ENCODE measurements around the gene PCSK7.

DNA sequence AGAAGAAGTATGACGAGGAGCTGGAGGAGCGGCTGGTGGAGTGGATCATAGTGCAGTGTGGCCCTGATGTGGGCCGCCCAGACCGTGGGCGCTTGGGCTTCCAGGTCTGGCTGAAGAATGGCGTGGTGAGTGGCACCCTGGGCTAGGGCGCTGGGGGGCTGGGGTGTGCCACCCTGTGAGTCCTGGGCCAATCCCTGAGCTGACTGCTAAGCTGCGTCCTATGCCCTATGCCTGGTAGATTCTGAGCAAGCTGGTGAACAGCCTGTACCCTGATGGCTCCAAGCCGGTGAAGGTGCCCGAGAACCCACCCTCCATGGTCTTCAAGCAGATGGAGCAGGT lies 28.8 kb downstream of the PCSK7 start:
- TF ChIP-seq, protein P1, sequence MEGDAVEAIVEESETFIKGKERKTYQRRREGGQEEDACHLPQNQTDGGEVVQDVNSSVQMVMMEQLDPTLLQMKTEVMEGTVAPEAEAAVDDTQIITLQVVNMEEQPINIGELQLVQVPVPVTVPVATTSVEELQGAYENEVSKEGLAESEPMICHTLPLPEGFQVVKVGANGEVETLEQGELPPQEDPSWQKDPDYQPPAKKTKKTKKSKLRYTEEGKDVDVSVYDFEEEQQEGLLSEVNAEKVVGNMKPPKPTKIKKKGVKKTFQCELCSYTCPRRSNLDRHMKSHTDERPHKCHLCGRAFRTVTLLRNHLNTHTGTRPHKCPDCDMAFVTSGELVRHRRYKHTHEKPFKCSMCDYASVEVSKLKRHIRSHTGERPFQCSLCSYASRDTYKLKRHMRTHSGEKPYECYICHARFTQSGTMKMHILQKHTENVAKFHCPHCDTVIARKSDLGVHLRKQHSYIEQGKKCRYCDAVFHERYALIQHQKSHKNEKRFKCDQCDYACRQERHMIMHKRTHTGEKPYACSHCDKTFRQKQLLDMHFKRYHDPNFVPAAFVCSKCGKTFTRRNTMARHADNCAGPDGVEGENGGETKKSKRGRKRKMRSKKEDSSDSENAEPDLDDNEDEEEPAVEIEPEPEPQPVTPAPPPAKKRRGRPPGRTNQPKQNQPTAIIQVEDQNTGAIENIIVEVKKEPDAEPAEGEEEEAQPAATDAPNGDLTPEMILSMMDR (tag by site-specific recombination; IDR thresholded peaks at IDR 0.05): no peak
- no peak for TF ChIP-seq WT1 (tag by site-specific recombination; IDR thresholded peaks at IDR 0.05)
- TF ChIP-seq, protein P2, sequence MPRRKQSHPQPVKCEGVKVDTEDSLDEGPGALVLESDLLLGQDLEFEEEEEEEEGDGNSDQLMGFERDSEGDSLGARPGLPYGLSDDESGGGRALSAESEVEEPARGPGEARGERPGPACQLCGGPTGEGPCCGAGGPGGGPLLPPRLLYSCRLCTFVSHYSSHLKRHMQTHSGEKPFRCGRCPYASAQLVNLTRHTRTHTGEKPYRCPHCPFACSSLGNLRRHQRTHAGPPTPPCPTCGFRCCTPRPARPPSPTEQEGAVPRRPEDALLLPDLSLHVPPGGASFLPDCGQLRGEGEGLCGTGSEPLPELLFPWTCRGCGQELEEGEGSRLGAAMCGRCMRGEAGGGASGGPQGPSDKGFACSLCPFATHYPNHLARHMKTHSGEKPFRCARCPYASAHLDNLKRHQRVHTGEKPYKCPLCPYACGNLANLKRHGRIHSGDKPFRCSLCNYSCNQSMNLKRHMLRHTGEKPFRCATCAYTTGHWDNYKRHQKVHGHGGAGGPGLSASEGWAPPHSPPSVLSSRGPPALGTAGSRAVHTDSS (tag by site-specific recombination; IDR thresholded peaks at IDR 0.05): no peak

Data from HEK293 (cell line).